HG02884 (cell line): ENCODE data around the gene KATNAL1.

ENCODE experiments used
- ATAC-seq: cut with Tn5 transposase; IDR thresholded peaks from one replicate; pipeline ENCODE4 v1.9.1; 2021; ENCODE audit warnings: mild to moderate bottlenecking, moderate library complexity; ENCODE audit not compliant: unreplicated experiment

KATNAL1 gene

DNA sequence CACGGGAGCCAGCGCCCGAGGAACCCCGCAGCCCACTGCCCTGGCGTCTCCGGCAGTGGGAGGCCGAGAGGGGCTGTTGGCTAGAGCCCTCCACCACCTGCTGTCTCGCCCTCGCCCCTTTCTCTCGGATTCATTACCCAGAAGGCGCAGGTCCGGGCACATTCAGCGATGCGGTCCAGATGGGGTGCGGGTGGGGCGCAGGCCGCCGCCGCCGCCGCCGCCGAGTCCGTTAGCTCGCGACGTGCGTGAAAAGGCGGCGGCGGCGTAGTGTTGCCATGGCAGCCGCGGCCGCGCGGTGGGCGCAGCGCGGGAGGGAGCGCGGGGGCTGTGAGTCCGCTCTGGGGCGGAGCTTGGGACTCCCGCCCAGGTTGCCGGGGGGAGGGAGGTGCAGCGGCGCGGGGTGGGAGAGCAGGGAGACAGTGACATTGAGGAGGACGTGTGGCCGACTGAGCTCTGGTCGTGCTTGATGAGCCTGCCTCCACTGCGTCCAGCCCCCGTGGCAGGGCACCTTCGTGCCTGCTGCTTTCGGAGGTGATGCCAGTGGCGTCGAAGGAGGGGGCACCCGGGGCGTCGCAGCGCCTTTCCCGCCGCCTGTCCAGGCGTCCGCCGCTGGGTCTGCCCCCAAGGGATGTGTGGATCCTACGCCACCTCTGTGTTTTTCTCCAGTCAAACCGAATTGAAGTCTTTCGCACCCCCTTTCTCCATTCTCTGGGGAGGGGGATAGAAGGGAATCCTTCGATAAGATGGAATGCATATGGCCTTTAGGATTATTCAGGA lies at the start of gene KATNAL1:
Gene KATNAL1 (minus strand): TSS at position 358 of the 777 bp plus-strand sequence. CDS start 23,774 bp downstream, outside the sequence.
- ATAC-seq = peak; percentile 45

DNA sequence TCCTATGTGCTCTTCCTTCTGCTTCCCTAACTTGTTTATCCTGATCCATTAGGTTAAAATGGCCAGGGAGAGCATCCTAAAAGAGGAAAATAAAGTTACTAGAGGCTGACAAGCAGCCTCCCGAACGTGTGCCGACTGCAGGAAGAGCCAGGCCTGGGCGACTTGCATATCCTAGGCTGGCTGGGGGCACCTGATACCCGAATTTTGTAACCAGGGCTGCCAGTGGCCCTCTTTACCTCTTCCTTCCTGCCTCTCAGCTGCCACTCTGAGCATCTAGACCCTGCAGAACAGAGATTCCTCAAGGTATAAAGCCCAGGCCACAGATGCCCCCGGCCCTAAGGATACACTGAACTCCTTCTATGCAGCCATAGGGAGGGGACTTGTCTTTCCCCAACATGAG lies 48.5 kb upstream of the KATNAL1 start:
- ATAC-seq = no peak

GRCh38 chr13:30355384-30355699 lies 48.0 kb upstream of the KATNAL1 start:
- no peak for ATAC-seq

DNA sequence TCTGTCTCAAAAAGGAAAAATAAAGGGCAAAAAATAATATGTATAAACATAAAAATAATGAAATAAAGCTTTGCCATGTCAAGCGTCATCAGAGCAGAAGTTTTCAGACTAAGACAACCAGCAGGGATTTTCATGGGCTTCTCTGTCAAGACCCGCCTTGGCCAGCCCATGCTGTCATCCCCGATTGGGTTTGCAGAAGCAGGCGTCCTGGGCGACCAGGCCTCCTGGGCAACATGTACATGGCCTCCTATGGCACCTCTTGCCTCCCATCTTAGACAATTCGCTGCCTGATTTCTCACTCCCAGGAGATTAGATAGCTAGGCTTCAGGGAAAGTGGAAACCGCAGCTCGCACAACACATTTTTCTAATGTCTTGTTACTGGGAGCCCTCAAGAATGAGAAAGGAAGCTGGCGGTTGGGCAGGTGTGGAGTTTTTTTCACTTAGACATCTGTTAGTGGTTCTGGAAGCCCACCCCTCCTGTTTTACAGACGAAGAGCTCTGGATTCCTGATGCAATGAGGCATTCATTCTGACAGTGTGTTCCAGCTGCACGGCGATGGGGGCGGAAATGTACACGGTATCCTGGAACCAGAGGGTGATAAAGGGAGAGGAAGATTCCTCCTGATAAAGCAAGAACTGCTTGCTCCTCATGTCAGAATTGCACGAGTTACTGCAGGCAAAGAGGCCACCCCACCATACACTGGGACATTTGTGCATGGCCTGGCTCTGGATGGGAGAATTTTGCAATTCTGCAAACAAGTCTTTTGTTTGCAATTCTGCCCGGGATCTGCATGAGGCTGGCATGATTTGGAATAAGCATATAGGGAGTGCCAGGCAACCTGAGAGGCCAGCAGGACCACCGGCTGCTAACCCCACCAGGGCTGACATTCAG lies 47.4 kb upstream of the KATNAL1 start:
- no peak for ATAC-seq

DNA sequence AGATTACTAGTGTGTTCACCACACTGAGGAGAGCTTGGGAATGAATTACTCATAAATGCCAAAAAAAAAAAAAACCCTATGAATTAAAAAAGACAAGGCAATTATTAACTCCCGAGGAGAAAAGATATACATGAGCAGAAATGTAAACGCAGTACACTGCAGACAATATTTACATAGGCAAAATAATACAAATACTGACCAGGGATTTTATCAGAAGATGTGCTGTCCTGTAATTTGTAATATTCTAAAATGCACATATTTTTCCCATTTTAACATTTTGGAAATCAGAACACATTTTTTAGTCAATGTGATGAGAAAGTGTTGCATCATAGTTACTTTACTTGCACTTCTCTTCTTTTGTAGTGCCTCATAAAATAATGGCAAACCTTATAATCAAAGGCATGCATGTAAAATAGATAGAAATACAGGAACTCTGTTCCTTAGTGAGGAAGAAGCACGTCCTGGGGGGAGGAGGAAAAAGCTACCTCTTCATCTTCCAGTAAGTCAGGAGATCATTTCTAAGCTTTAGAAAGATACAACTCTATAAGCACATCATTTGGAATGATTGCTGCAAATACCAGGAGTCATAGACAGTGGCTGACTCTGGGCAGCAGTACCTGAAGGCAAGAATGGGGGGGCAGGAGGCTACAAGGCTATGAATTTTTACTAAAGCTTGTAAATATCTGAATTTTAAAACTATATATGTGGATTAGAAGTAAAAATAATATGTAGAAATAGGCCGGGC lies 46.3 kb upstream of the KATNAL1 start:
- no peak for ATAC-seq

- no peak for ATAC-seq
These were observed 45.7 kb upstream of the KATNAL1 start for GRCh38 chr13:30353060-30353459.

GRCh38 chr13:30352121-30352520 lies 44.8 kb upstream of the KATNAL1 start:
- no peak for ATAC-seq

DNA sequence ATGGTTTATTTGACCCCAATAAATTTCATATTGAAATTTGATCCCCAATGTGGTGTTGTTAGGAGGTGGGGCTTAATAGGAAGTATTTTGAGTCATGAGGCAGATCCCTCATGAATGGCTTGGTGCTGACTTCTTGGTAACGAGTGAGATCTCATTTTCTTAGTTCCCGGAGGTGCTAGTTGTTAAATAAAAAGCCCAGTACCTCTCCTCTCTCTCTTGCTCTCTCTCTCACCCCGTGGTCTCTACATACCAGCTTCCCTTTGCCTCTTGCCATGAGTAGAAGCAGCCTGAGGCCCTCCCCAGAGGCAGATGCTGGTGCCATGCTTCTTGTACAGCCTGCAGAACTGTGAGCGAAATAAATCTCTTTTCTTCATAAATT lies 39.4 kb upstream of the KATNAL1 start:
- ATAC-seq = peak; percentile 31

DNA sequence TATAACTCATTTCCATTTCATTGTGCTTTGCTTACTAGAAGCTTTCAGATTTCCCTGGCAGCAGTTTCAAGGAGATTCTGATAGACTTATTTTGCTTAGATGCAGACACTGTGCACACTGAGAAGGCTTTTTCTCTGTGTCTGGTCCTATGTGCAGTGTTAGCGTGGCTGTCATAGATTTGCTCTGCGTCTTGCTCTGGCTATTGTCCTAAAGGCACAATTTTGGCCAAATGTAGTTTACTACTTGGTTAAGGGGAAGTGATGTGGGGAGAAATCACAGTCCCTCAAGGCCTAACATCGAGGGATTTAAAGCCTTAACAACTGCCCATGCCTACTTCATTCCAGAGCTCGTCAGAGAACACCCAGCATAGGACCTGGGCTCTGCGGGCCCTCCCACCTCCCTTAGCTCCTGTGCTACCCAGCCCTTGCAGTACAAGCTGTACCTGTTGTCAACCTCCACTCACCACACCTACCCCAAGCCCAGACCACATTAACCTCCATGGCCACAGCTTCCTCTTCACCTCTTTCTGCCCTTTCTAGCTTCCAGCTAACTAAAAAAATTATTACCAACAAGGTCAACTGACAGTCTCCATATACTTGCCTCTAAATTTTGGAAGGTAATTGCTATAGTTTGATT lies 38.9 kb upstream of the KATNAL1 start:
- ATAC-seq = peak; percentile 85

DNA sequence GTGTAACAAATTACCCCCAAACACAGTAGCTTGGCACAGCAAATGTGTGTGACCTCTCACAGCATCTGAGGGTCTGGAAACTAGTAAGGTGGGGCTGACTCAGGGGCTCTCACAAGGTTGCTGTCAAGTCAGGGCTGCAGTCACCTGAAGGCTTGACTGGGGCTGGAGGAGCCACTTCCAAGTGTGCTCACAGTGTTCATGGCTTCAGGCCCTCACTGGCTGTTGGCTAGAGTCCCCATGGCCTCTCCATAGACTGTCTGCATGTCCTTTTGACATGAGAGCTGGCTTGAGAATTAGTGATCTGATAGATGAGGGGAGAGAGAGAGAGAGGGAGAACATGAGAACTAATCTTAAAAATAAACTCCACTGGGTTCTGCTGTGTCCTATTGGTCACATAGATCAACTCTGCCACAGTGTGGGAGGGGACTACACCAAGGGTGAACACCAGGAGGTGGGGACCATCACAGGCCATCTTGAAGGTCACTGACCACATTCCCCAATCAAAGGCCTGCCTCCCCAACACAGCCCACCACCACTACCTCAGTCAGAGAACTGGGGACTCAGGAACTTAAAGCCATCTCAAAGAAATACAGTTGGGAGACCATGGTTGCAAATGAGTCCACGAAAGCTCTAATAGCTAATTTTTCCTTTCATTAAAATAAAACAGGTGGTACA lies 38.2 kb upstream of the KATNAL1 start:
- no peak for ATAC-seq

- ATAC-seq = no peak
These were observed 34.6 kb upstream of the KATNAL1 start for GRCh38 chr13:30341815-30342570.

DNA sequence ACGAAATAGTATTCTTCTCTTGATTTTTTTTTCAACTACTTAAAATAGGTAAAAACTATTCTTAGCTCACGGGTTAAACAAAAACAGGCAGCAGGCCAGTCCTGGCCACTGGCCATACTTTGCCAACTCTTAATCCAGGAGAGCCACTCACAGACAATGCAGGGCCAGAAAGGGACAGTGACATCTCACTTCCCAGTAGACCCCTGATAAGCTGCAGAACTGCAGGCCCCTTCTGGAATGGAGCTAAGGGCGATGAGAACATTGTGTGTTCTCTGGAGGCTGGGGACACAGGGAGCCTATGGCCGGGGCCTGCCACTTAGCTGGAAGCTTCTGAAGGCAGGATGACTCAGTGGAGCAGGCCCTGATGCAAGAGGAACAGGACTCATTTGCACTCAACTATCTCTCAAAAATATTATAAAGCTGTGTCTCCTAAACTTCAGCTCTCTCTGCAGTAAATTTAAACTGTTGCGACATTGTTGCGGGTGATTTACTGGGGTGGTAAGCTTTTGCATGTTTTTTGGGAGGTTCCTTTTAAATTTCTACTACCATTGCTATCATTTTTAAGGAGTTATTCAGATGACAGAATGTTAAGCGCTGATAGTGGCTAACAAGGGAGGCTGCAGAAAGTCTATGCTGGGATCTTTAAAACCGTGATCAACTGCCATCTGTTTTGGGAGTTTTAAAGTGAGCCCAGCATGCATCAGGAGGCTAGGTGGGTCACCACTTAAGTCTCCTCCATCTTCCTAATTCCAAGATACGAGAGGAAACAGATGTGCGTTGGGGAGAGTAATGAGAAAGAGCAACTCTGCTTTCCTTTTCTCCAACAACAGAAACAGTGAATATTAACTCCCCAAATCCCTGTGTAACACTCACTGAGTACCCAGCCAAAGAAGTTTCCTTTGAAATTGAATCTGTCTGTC lies 33.2 kb upstream of the KATNAL1 start:
- no peak for ATAC-seq

- no peak for ATAC-seq
These were observed 32.5 kb upstream of the KATNAL1 start for GRCh38 chr13:30339738-30340330.

- ATAC-seq = no peak
These were observed 31.6 kb upstream of the KATNAL1 start for GRCh38 chr13:30338952-30339351.

GRCh38 chr13:30338331-30338851 lies 31.0 kb upstream of the KATNAL1 start:
- no peak for ATAC-seq

DNA sequence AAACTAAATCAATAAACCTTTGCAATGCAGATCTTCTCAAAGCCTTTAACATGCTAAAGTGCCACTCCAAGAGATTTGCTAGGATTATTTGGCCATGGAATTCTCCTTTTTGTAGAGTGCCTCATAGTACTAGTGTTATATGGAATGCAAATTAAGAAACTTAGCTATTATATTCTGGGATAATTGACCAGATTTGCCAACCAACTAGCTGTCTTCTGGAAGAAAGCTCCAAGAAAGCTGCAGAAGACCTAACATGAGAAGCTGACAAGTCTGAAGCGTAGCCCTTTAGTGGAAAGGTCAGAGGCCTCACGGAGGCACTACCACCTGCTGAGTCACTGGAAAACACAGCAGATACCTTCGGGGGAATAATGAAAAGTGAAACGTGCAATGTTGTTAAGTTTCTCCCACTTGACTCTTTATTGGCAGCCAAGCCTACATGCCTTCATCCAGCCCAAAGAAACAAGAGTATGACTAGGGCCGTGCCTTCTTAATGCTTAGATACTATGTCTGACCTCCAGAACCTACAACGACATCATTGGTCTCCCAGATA lies 29.8 kb upstream of the KATNAL1 start:
- ATAC-seq = no peak

DNA sequence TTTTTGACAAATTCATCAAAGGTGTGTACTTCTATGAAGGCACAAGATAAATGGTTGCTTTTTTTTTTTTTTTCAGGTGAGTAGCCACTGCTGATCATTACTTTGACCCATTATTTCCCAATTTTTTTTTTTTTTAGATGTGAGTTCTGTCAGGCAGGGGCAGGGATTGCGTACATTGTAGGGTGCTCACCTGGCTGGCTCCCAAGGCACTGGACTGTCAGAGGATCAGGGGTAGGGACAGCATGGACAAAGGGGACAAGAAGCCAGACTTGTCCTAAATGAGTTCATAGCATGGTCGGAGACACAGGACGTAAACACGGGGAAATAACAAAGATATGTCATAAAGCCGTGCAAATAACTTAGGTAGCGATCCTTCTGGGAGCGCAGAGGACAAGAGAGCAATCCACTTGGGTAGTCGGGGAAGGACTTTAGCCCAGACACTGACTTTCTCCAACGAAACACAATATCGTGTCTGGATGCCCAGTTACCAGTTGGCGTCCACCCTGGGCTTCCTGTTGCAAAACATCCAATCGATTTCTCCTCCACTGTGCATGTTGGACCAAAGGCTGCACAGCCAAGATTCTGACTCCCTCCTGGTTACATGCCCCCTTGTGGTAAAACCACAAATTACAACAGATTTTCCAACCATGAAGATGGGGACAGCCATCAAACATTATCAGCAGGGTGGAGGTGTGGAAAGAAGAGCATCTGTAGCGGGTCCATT lies 27.5 kb upstream of the KATNAL1 start:
- ATAC-seq = no peak
